OCI-LY1 (cell line): ENCODE results near the gene TNNT2.

Experiments used
- H2AFZ ChIP-seq: fragments of 200-600 bp; sonication (generic), shearing (Covaris generic); 2 replicates; pipeline ENCODE4 v1.6.0; 2014; ENCODE audit warnings: antibody characterized with exemption, mild to moderate bottlenecking, low read length
- H3F3A ChIP-seq: fragments of 200-600 bp; sonication (generic), shearing (Covaris generic); 2 replicates; pipeline ENCODE4 v1.6.0; 2014; ENCODE audit warnings: mild to moderate bottlenecking, antibody characterized with exemption, low read length, moderate library complexity; ENCODE audit not compliant: insufficient read depth
- H3K27ac ChIP-seq: fragments of 200-600 bp; sonication (generic); 2 replicates; pipeline ENCODE4 v1.5.1; 2014; ENCODE audit warnings: low read length, mixed run types, mild to moderate bottlenecking, low read depth; ENCODE audit not compliant: poor library complexity, severe bottlenecking
- H3K27me3 ChIP-seq: fragments of 200-600 bp; sonication (generic); 2 replicates; pipeline ENCODE4 v1.6.0; 2014; ENCODE audit warnings: antibody characterized with exemption, mild to moderate bottlenecking, low read length, moderate library complexity; ENCODE audit not compliant: insufficient read depth
- H3K36me3 ChIP-seq: fragments of 200-600 bp; sonication (generic); 2 replicates; pipeline ENCODE4 v1.6.1; 2014; ENCODE audit warnings: mild to moderate bottlenecking, antibody characterized with exemption, low read length, moderate library complexity, mixed read lengths; ENCODE audit not compliant: insufficient read depth
- H3K4me1 ChIP-seq: fragments of 200-600 bp; sonication (generic); 2 replicates; pipeline ENCODE4 v1.5.1; 2014; ENCODE audit warnings: mild to moderate bottlenecking, low read length, moderate library complexity; ENCODE audit not compliant: insufficient read depth, severe bottlenecking
- H3K4me2 ChIP-seq: fragments of 200-600 bp; sonication (generic), shearing (Covaris generic); 2 replicates; pipeline ENCODE4 v1.6.1; 2014; ENCODE audit warnings: low read length
- H3K4me3 ChIP-seq: fragments of 200-600 bp; sonication (generic); 2 replicates; pipeline ENCODE4 v1.5.1; 2014; ENCODE audit warnings: low read length, low read depth, mild to moderate bottlenecking, mixed read lengths; ENCODE audit not compliant: poor library complexity, severe bottlenecking
- H3K79me2 ChIP-seq: fragments of 200-600 bp; shearing (Covaris generic); 2 replicates; pipeline ENCODE4 v1.6.1; 2016; ENCODE audit warnings: mixed run types, low read length, mixed read lengths; ENCODE audit not compliant: insufficient read depth
- H3K9ac ChIP-seq: fragments of 200-600 bp; sonication (generic), shearing (Covaris generic); 2 replicates; pipeline ENCODE4 v1.6.1; 2014; ENCODE audit warnings: mild to moderate bottlenecking, low read length, mixed read lengths
- H3K9me2 ChIP-seq: fragments of 200-600 bp; sonication (generic), shearing (Covaris generic); 2 replicates; pipeline ENCODE4 v1.6.1; 2014; ENCODE audit warnings: low read depth, mild to moderate bottlenecking, low read length, mixed read lengths
- H3K9me3 ChIP-seq: fragments of 200-600 bp; shearing (Covaris generic); 2 replicates; pipeline ENCODE4 v1.6.1; 2014; ENCODE audit warnings: low read length, mixed read lengths
- H4K20me1 ChIP-seq: fragments of 200-600 bp; sonication (generic), shearing (Covaris generic); 2 replicates; pipeline ENCODE4 v1.6.0; 2016; ENCODE audit warnings: mild to moderate bottlenecking, low read length; ENCODE audit not compliant: insufficient read depth
- EZH2 ChIP-seq: fragments of 200-600 bp; sonication (generic), shearing (Covaris generic); IDR thresholded peaks from 2 replicates; pipeline ENCODE4 v1.8.0; 2017; ENCODE audit warnings: borderline replicate concordance, mixed run types, mild to moderate bottlenecking, antibody characterized with exemption, low read length, moderate library complexity, mixed read lengths
- TF ChIP-seq, protein P1 (sequence below): fragments of 200-600 bp; sonication (generic), shearing (Covaris generic); IDR thresholded peaks from 2 replicates; pipeline ENCODE4 v1.5.1; 2017; ENCODE audit warnings: mild to moderate bottlenecking, antibody characterized with exemption, low read length, moderate library complexity, mixed read lengths

Gene TNNT2

DNA sequence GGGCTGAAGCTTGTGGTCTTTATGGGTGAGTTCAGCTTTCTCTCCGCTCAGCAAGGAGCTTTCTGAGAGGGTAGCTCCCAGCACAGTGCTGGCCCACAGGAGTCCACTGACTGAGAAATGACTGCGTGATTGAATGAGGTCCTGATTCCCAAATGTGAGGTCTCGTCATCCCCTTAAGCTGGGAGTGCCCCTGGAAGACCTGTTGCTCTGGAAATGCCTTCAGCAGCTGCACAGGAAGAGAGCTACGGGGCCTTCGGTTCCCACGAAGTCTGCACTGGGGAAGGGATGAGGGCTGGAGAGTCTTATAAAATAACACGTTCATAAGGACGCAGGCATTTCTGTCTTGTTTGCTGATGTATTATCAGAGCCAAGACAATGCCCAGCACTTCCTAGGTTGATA is 14.0 kb downstream of the TNNT2 start:
- H3K4me2 ChIP-seq: no peak overlapping the region

DNA sequence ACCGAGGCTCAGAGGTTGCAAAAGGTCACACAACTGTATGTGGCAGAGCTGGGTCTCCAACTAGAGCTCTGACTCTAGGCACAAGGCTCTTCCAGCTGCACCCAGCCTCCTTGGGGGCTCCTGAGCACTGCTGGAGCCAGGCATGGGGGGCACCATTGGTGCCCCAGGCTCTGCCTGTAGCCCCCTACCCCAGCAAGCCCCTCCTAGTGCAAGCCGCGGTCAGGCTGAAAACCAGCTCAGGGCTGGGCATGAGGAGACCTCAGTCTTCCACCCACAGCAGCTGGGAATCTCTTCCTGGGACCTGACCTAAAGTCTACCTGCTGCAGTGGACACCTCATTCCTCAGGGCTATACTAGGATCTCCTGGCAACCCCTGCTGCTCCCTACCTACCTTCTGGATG is 14.6 kb downstream of the TNNT2 start:
- H3K27me3 ChIP-seq: no peaks in the 10 kb centered on the region
- no peaks in the 10 kb centered on the region for H3K9me2 ChIP-seq
- no peaks in the 10 kb centered on the region for H3K9me3 ChIP-seq
- no peak overlapping the region for H2AFZ ChIP-seq
- no peaks in the 10 kb centered on the region for H3F3A ChIP-seq
- no peak overlapping the region for H3K4me2 ChIP-seq
- no peak overlapping the region for H3K9ac ChIP-seq
- TF ChIP-seq, protein P1, sequence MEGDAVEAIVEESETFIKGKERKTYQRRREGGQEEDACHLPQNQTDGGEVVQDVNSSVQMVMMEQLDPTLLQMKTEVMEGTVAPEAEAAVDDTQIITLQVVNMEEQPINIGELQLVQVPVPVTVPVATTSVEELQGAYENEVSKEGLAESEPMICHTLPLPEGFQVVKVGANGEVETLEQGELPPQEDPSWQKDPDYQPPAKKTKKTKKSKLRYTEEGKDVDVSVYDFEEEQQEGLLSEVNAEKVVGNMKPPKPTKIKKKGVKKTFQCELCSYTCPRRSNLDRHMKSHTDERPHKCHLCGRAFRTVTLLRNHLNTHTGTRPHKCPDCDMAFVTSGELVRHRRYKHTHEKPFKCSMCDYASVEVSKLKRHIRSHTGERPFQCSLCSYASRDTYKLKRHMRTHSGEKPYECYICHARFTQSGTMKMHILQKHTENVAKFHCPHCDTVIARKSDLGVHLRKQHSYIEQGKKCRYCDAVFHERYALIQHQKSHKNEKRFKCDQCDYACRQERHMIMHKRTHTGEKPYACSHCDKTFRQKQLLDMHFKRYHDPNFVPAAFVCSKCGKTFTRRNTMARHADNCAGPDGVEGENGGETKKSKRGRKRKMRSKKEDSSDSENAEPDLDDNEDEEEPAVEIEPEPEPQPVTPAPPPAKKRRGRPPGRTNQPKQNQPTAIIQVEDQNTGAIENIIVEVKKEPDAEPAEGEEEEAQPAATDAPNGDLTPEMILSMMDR: no peak
- no peak for TF ChIP-seq EZH2
- H3K79me2 ChIP-seq: no peaks in the 10 kb centered on the region
- no peak overlapping the region for H3K27ac ChIP-seq
- H3K4me1 ChIP-seq: no peaks in the 10 kb centered on the region
- no peak overlapping the region for H3K4me3 ChIP-seq
- H4K20me1 ChIP-seq: no peaks in the 10 kb centered on the region
- no peaks in the 10 kb centered on the region for H3K36me3 ChIP-seq

More for the DNA sequence above, 14.0 kb downstream of the TNNT2 start:
- Histone ChIP-seq H4K20me1 (no peaks in the 10 kb centered on the region), H3K4me1 (no peaks in the 10 kb centered on the region), H3K9ac (no peak overlapping the region), H3K4me3 (no peak overlapping the region), H3K79me2 (no peaks in the 10 kb centered on the region), H3K9me3 (no peaks in the 10 kb centered on the region), H3K9me2 (no peaks in the 10 kb centered on the region), H3K27me3 (no peaks in the 10 kb centered on the region), H3F3A (no peaks in the 10 kb centered on the region), H2AFZ (no peak overlapping the region), H3K36me3 (no peaks in the 10 kb centered on the region), H3K27ac (no peak overlapping the region)
- TF ChIP-seq EZH2: no peak
- TF ChIP-seq, protein P1: no peak

DNA sequence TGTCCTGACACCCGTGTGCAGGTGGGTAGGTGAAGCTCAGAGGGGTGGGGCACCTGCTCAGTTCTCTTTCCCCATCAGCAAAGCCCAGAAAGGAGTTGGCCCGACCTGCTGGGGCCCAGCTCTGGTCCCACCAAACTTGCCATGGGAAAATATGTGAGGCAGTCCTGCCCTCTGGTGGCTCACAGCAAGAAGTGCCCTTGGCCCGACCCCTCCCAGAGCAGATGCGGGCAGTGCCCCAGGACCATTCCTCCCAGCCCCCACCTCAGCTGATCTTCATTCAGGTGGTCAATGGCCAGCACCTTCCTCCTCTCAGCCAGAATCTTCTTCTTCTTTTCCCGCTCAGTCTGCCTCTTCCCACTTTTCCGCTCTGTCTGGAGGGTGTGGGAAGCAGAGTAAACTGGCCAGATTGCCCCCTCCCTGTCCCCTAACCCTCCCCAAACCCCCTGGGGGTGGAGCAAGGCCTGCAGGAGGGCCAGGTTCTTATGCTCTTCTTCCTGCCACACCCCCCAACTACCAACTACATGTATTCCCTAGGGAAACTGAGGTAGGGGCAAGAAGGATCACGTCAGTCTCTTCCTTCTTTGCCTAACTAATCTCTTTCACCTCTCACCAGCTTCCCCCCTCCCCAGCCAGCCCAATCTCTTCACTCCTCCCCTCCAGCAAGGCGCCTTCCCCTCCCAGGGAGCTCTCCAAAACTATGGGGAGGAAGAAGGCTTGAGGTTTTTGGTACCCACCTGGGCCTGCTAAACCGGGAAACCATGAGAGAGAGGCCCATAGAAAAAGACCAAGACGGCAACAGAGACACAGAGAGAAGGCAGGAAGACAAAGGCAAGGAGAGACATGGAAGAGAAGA is 15.6 kb downstream of the TNNT2 start:
- H3K4me1 ChIP-seq: no peaks in the 10 kb centered on the region
- no peaks in the 10 kb centered on the region for H3K27me3 ChIP-seq

More for the DNA sequence above, 15.6 kb downstream of the TNNT2 start:
- Histone ChIP-seq H3K27ac (no peak overlapping the region), H3K36me3 (no peaks in the 10 kb centered on the region), H3K9ac (no peak overlapping the region), H2AFZ (no peak overlapping the region), H3K9me3 (no peaks in the 10 kb centered on the region), H3K4me2 (no peak overlapping the region), H3F3A (no peaks in the 10 kb centered on the region), H3K9me2 (no peaks in the 10 kb centered on the region), H3K4me3 (no peak overlapping the region), H4K20me1 (no peaks in the 10 kb centered on the region), H3K79me2 (no peaks in the 10 kb centered on the region)
- TF ChIP-seq, protein P1: peak; percentile 75
- TF ChIP-seq EZH2: no peak
